ENCODE data around the gene ATG7.

ATG7 gene

GRCh38 chr3:11364181-11364580 is 92.0 kb downstream of the ATG7 start:
- no peak for DNase-seq

GRCh38 chr3:11367143-11367693 is 95.0 kb downstream of the ATG7 start:
- DNase-seq: peak; percentile 39

GRCh38 chr3:11370191-11370590 is 98.0 kb downstream of the ATG7 start:
- DNase-seq: no peak

GRCh38 chr3:11370966-11371365 is 98.8 kb downstream of the ATG7 start:
- no peak for DNase-seq

- no peak for DNase-seq
Observed at GRCh38 chr3:11371747-11372146, 99.5 kb downstream of the ATG7 start.

- DNase-seq: no peak
Observed at GRCh38 chr3:11373235-11373634, 101.0 kb downstream of the ATG7 start.

- no peak for DNase-seq
Observed at GRCh38 chr3:11373654-11374053, 101.5 kb downstream of the ATG7 start.

- no peak for DNase-seq
Observed at GRCh38 chr3:11375333-11376088, 103.3 kb downstream of the ATG7 start.

GRCh38 chr3:11377719-11378118 is 105.5 kb downstream of the ATG7 start:
- DNase-seq: no peak

GRCh38 chr3:11379238-11379823 is 107.1 kb downstream of the ATG7 start:
- peak; percentile 76 for DNase-seq

- peak; percentile 74 for DNase-seq
Observed at GRCh38 chr3:11379824-11380701, 107.9 kb downstream of the ATG7 start.

GRCh38 chr3:11381141-11381540 is 108.9 kb downstream of the ATG7 start:
- no peak for DNase-seq

- DNase-seq: no peak
Observed at GRCh38 chr3:11381563-11381962, 109.4 kb downstream of the ATG7 start.

- no peak for DNase-seq
Observed at GRCh38 chr3:11382146-11382745, 110.0 kb downstream of the ATG7 start.

- DNase-seq: no peak
Observed at GRCh38 chr3:11384074-11384473, 111.9 kb downstream of the ATG7 start.

GRCh38 chr3:11385326-11385725 is 113.1 kb downstream of the ATG7 start:
- no peak for DNase-seq

- no peak for DNase-seq
Observed at GRCh38 chr3:11385891-11386290, 113.7 kb downstream of the ATG7 start.

GRCh38 chr3:11386465-11387113 is 114.4 kb downstream of the ATG7 start:
- peak; percentile 54 for DNase-seq

GRCh38 chr3:11389386-11390268 is 117.4 kb downstream of the ATG7 start:
- DNase-seq: peak; percentile 25

- DNase-seq: no peak
Observed at GRCh38 chr3:11390411-11391131, 118.4 kb downstream of the ATG7 start.

Data from fibroblast of skin of scalp (primary cell).